ENCODE data around the gene PARD3B.
A peak's percentile ranks its signal among the peaks of the same experiment; 100 is the strongest.

Gene PARD3B

DNA sequence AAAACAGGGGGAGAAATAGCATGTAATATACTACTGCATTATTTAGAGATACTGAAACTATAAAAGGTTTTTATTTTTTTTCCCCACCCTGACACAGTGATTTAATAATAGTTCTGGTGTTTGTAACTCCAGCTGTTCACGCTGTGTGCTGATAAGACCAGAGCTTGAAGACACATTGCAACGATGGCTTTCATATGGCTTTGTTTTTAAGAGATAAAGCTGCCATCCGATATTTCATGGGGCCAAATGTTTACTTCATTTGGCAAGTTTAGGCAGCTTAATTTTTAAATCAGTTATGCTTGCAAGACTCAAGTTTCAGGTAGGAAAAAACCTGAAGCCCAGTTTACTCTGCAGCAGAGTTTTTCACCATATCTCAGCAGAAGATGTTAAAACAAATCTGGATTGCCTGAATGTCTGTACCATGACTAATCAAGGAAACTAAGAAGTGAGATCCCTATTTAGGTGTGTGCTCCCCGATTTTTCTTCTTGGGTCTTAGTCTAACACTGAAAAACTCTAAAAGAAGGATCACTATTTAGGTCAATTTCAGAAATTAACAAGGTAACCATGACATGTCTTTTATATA is 508.6 kb downstream of the PARD3B start:
- no peak for DNase-seq (ENCODE audit: low spot score)

DNA sequence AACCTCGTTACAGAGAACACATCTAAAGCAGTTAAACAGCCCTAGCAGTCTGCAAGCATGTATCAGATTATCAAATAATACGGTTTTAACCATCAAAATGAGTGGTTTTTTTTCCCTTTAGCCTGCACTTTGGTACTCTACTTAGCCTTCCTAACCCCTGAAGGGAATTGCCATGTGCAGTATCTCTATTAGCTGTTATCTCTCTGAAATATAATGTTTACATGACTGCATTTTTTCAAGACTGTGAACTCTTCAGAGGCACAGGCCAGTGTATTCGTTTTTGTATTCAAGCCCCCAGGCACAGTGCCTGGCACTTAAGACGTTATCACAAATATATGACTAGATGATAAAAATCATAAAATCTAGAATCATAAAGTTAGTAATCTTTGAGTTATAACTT is 509.5 kb downstream of the PARD3B start:
- DNase-seq (ENCODE audit: low spot score) = no peak

- DNase-seq (ENCODE audit: low spot score) = no peak
Measured at GRCh38 chr2:205055251-205055650, 510.0 kb downstream of the PARD3B start.

DNA sequence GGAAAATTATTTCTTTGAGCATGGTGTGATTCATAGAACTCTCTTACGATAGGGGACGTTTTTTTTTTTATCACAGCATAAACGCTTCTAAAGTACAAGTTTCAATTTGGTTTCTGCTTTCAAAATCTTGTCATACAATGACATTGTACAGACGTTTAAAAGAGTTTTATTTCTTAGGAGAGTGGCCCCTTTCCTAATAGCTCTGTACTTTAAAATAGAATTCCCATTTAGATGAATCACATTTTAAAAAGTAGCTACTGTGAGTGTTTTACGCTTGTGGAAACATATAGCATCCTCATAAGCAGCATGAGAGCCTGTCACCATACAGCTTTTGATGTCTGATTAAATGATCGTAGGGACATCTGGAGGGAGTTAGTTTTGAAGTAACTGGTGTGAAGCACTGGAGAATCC is 510.9 kb downstream of the PARD3B start:
- DNase-seq (ENCODE audit: low spot score) = peak; percentile 5

DNA sequence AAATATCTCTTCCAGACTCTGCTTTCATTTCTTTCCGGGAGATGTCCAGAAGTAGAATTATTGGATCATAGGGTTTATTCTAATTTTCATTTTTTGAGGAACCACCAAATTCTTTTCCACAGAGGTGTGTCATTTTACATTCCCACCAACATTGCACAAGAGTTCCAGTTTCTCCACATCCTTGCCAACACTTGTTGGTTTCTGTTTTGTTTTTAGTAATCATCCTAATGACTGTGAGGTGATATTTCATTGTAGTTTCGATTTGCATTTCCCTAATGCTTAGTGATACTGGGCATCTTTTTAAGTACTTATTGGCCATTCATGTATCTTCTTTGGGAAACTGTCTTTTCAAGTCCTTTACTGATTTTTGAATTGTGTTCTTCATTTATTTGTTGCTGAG is 513.1 kb downstream of the PARD3B start:
- no peak for DNase-seq (ENCODE audit: low spot score)

DNA sequence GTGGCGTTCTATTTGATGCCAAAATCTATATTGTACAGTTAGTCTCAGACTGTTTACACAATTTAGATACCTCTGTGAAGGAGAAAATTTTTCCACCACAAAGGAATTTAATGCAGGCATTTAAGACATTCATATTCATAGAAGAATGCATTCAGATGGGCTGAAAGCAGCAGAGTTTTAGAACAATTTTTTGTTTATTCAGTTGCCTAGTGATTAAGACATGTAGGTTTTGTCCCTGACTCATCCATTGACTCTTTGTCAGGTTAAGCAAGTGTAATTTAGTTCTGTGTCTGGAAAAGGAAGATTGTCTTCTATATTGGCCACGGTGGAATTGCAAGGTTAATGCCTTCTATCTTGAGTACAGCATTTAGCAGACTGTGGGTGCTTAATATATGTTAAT is 515.0 kb downstream of the PARD3B start:
- peak; percentile 72 for DNase-seq (ENCODE audit: low spot score)

DNA sequence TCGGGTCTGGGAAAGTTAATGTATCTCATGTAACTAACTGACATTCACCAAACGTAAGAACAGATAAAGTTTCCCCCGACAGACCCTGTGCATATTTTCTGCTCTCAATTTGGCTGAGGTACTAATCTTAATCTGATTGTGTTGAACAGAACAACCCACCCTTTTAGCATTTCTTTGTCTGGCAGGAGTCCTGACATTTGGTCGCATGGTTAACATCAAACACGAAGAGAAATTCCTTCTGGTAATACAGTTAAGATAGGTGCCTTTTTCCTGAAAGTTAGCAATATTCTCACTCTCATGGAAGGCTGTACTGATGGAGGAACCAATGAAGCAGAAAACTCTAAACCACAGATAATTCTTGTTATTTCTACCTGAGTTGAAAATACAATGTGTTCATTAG is 520.8 kb downstream of the PARD3B start:
- no peak for DNase-seq (ENCODE audit: low spot score)

DNA sequence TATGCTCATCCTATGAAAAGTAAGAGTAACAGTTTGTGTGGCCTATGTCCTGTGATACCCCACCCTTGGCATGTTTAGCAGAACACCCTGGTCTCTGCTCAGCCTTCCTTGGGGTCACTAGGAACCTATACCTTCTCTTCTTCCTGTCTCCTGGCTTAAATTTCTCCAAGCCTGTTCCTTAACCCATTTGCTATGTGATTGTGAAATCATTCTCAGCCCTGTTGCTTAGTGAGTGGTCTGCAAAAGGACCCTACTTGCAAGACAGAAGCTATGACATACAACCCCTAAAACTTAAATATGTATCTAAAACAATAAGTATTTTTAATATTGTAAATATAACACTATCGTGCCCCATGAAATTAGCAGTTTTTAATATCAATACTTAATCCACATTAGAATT is 524.7 kb downstream of the PARD3B start:
- no peak for DNase-seq (ENCODE audit: low spot score)

- DNase-seq (ENCODE audit: low spot score) = no peak
Measured at GRCh38 chr2:205070889-205071288, 525.6 kb downstream of the PARD3B start.

- no peak for DNase-seq (ENCODE audit: low spot score)
Measured at GRCh38 chr2:205073433-205074020, 528.3 kb downstream of the PARD3B start.

DNA sequence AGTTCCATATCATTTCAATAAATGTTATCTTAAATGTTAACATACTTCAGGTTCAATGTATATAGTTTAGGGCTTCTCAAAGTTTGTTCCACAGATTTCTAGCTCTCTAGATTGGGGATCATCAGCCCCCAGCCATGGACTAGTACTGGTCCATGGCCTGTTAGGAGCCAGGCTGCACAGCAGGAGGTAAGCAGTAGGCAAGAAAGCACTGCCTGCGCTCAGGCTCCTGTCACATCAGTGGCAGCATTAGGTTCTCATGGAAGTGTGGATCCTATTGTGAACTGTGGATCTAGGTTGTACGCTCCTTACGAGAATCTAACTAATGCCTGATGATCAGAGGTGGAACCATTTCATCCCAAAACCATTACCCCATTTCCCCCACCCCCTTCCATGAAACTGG is 531.1 kb downstream of the PARD3B start:
- no peak for DNase-seq (ENCODE audit: low spot score)

GRCh38 chr2:205077159-205077558 is 531.9 kb downstream of the PARD3B start:
- no peak for DNase-seq (ENCODE audit: low spot score)

DNA sequence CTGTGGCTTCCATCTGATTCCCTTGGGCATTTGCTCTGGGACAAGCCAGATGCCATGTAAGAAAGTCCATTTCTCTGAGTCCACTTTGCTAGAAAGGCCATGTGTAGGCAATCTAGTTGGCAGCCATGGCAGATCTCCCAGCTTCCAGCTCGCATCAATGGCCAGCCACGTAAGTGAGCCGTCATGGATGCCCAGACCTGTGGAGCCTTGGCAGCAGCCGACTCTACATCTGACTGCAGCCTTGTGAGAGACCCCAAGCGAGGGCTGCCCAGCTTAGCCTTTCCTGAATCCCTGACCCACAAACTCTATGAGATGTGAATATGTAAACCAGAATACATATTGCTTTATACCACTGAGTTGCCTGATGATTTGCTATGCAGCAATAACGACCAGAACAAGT is 533.5 kb downstream of the PARD3B start:
- DNase-seq (ENCODE audit: low spot score) = no peak

- DNase-seq (ENCODE audit: low spot score) = no peak
Measured at GRCh38 chr2:205079173-205079572, 533.9 kb downstream of the PARD3B start.

- peak; percentile 7 for DNase-seq (ENCODE audit: low spot score)
Measured at GRCh38 chr2:205086662-205087061, 541.4 kb downstream of the PARD3B start.

GRCh38 chr2:205087862-205088261 is 542.6 kb downstream of the PARD3B start:
- DNase-seq (ENCODE audit: low spot score) = no peak

DNA sequence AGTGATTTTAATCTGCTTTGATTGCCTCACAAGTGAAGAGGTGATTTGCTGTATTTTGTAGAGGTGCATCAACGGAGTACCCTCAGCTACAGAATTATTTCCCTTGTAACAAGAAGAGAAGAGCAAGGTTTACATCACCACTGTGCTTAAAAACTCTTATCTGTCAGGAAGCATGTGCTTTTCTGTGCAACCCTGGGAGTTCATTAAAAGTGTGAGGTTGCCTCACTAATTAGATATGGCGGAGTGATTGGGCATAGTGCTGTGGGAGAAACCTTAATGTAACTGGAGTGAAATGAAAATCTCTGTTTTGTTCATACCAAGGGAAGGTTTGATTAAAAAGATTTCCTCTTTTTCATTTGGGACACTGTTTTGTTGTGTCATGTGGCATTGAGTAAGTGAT is 544.7 kb downstream of the PARD3B start:
- DNase-seq (ENCODE audit: low spot score) = no peak

GRCh38 chr2:205091411-205091810 is 546.1 kb downstream of the PARD3B start:
- DNase-seq (ENCODE audit: low spot score) = no peak

DNA sequence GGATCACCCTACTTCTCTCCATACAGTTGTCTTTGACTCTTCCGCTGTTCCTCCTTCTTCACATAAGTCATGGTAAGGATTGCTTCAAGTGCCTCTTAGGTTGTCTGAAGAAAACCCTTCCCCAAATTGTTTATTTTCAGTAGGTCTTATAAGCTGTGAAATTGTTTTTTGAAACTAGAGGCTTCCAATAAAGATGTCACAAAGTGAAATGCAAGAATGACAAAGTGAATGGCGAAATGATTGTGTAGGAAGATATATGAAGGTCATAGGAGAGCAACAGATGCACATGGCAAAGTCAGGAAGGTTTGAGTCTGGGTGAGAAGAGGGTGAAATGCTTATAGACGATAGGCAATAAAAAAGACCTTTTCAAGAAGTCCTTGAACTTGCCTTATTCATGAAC is 548.8 kb downstream of the PARD3B start:
- DNase-seq (ENCODE audit: low spot score) = no peak

DNA sequence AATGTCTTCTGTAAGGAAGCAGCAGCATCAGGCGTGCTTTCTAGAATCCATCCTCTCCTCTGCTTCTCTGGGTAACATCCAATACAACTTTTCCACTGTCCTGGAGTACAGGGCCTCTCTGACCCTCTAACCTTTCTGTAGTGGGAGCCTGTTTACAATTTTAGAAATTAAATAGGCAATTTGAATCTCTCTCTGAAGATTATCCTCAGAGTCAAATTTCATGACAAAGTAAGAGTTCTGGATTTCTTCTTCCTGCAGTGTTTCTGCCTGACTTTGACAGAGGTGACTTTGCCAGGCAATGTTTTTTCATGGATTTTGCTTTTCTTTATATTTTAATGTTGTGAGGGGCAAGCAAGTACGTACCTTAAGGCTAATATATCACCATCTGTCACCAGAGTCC is 558.4 kb downstream of the PARD3B start:
- no peak for DNase-seq (ENCODE audit: low spot score)

DNA sequence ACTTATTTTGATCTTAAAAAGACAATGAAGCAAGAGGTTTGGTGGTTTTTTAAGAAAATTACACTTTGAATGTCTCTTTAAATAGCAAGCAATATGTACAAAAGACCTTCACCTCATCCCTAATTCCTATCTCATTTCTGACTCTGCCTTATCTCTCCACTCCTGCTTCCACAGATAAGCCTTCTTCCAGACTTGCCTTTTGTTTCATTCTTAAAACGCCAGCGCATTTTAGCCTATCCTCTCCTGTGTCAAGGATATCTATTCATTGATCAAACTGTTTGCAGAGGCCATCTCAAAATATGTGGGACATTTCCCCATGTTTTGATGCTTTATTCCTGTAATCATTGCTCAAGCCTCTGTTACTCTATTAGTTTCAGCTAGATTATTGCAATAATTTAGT is 562.5 kb downstream of the PARD3B start:
- no peak for DNase-seq (ENCODE audit: low spot score)

DNA sequence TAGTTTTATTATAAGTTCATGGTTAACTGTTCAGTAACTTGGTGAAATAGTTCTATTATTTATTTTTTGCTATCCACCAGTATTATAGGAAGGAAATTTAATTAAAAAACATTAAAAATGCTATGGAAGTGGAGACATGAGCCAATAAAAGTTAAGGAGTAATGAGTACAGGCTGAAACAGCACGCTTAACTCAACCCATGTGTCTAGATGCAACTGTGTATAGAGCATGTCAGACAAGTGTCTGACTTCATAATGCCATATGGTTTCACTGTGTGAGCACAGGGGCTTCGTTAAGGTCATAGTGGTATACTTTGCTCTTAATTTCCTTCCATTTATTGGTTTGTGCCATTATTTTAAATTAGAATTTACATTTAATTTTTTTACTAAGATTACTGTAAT is 570.2 kb downstream of the PARD3B start:
- DNase-seq (ENCODE audit: low spot score) = no peak

GRCh38 chr2:205117125-205117524 is 571.9 kb downstream of the PARD3B start:
- no peak for DNase-seq (ENCODE audit: low spot score)

DNA sequence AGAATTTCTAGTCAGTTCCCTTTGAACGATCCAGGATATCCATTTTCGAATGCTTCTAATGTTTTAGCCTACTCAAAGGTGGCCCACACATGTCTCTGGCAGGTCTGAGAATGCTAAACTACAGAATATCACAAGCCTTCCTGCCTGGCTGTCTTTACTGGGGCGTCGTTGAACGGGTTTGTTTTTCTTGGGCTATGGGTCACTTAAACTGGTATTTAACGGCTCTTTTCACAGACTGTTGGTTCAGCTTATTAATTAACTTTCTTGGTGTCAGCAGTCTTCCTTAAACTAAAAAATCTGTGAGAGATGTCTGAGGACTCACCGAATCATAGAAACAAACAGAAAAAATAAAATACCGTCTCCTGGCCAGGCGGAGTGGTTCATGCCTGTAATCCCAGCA is 573.9 kb downstream of the PARD3B start:
- no peak for DNase-seq (ENCODE audit: low spot score)
